GM18861 (cell line): ENCODE results near the gene FAM185A.
"Not testable (repeated sequence)": the region's sequence is repeated elsewhere in the genome, so short reads cannot be mapped to it uniquely, and the experiment has no call there.

Experiments used
- ATAC-seq: cut with Tn5 transposase; IDR thresholded peaks from one replicate; pipeline ENCODE4 v1.9.1; 2021; ENCODE audit not compliant: unreplicated experiment

The FAM185A gene

DNA sequence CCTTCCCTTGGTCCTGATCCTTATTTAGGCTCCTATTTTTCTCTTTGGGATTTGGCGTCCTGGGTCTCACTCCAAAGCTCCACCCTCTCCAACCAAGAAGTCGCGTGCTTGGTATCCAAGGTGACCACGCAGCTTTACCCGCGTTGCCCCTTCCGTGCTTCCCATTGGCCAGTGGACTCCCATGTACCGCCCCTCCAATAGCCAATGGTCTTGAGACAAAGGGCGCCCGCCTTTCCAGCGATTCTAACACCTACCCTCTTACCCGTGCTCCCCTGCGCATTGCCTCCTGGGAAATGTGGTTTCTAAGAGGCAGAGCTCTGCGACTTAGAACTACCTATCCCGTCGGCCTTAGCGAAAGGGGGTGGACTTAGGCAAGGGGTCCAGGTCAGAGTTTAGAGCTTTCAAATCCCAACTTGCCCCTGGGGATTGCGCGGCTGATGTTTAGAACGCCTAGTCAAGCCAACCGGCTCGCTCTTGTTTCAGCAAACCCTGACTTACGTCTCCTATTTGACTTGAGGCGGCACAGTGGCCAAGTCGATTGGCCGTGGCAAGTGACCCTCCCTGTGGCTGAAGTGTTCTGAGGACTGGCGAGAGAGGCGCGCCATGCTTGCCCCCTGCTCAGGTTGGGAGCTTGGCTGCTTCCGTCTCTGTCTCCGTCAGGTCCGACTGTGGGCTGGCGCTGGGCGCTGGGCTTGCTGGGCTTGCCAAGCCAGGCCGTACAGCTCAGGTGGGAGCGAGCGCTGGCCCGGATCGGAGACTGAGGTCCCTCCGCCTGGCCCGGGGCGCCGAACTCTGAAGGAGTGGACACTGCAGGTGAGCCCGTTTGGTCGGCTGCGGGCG is at the start of gene FAM185A:
Gene FAM185A (plus strand): TSS at position 395 of the 840 bp plus-strand sequence. CDS start 209 bp downstream, at position 604.
- ATAC-seq: peak; percentile 96

DNA sequence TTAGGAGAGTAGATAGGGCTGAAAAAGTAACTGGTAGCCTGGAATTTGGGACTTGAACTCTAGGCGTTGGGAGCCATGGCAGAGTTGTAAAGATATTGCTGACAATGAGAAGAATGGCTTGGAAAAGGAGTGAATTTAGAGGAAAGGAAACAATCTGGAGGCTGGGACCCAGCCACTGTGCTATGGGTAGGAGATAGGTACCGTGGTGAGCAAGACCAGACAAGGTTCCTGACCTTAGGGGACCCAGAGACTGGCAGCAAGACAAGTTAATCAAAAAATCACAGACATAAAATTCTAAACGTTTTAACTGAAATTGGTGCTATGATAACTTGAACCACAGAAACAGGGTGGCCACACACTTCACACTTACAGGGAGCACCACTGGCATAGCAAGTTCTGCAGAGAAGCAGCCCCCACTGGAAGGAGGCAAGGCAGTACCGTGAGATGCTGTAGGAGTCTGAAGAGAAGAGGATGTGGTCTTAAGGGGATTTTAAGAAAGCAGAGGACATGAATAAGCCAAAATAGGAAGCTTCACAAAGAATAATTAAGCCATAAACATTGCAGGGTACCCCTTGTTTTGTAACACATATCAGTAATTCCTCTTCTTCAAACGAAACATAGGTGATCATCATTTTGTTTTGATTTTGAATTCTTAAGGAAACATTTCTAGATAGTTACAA is 35.6 kb upstream of the FAM185A start:
- peak; percentile 57 for ATAC-seq

DNA sequence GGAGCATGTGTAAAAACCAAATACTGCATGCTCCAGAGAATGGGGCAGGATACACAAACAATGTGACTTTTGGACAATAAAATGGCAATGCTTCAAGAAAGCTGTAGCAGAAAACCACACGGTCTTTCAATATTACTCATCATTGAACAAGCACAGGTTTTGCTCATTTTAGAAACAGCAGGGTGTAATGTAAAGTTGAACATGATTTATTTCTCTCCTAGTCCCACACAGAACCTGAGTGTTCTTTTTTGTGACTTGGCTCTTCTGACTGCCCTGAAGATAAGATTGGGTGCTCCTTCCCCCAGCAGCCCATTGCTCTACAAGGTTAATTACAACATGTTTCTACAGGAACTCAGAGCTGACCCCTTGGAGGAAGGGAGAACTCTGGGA is 35.1 kb upstream of the FAM185A start:
- peak; percentile 84 for ATAC-seq

DNA sequence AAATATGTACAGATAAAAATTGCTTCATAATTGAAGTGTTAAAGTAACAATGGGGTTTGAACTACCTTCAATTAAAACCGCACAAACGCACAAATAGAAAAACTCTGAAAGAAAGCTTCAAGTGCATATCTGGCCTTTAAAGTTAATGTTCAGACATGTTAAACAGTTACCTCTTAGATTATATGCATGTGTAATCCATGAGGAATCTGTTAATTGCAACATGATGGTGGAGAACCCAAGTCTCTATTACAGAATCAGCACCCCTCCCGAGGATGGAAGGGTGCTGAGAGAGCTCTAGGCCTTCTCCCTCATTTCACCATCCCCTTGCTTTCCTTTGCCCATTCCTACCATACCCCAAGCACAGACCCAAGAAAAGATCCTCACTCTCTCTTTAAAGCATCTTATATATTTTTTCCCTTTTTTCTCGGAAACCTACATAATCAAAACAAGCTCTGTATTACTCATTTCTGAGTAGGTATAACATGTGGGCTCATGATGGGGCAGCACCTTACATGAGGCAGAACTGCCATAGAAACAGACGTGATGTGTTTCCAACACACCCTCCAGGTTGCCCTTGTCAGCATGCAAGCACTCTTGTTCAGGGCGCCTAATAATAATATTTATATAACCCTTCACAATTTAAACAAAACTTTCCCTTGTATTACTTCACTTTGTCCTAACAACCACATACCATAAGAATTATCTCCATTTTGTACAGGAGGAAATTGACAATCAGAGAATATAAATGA is 33.9 kb upstream of the FAM185A start:
- ATAC-seq: not testable (repeated sequence)

DNA sequence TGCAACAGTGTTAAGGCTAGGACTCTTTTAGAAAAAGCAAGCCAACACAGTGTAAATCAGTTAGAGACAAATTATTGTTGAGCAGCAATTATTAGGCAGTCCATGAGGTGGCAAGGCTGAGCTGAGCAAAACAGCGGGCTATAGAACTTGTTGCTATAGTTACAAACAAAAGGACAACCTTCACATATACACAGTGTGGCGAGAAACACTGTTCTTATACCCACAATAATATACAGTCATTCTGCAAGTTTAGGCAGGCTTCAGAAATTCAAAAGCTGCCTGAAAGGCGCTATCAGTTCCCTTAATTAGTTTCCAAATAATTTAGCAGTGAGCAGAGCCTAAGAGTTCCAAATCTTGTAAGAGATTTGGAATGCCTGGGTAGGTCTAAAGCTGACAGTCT is 33.1 kb upstream of the FAM185A start:
- ATAC-seq: peak; percentile 45

DNA sequence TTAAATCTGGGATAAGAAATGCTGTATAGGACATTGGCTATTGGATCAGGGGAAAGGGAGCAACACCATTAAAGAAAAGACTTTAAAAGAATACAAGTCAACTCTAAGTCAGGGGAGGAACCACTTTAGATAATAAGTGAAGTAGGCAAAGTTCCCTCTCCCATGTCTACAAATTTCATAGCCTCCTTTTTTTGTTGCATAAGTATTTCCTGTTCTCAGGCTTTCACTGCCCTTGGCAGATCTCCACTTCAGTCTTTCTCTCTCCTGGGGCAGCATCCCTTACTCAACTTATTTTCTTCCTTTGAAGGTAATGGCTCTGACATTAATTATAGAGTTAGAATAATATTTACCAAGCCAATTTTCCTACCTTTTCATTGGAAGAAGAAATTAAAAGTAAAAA is 30.3 kb upstream of the FAM185A start:
- not testable (repeated sequence) for ATAC-seq

DNA sequence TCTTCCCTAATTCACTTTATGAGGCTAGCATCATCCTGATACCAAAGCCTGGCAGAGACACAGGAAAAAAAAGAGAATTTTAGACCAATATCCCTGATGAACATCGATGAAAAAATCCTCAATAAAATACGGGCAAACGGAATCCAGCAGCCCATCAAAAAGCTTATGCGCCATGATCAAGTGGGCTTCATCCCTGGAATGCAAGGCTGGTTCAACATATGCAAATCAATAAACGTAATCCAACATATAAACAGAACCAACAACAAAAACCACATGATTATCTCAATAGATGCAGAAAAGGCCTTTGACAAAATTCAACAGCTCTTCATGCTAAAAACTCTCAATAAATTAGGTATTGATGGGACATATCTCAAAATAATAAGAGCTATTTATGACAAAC is 22.6 kb upstream of the FAM185A start:
- ATAC-seq: not testable (repeated sequence)

DNA sequence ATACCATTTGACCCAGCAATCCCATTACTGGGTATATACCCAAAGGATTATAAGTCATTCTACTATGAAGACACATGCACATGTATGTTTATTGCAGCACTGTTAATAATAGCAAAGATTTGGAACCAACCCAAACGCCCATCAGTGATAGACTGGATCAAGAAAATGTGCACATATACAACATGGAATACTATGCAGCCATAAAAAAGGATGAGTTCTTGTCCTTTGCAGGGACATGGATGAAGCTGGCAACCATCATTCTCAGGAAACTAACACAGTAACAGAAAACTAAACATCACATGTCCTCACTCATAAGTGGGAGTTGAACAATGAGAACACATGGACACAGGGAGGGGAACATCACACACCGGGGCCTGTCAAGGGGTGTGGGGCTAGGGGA is 19.1 kb upstream of the FAM185A start:
- not testable (repeated sequence) for ATAC-seq

DNA sequence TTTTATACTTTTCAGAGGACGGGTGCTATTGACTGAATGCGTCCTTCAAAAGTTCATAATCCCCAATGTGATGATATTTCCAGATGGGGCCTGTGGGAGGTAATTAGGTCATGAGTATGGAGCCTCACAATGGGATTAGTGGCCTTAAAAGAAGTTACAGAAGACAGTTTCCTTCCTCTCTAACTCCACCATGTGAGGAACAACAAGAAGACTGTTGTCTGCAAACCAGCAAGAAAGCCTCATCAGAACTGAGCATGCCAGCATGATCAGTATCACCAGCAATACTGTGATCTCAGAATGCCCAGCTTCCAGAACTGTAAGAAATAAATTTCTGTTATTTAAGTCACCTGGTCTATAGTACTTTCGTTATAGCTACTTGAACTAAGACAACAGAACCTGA is 18.4 kb upstream of the FAM185A start:
- not testable (repeated sequence) for ATAC-seq

DNA sequence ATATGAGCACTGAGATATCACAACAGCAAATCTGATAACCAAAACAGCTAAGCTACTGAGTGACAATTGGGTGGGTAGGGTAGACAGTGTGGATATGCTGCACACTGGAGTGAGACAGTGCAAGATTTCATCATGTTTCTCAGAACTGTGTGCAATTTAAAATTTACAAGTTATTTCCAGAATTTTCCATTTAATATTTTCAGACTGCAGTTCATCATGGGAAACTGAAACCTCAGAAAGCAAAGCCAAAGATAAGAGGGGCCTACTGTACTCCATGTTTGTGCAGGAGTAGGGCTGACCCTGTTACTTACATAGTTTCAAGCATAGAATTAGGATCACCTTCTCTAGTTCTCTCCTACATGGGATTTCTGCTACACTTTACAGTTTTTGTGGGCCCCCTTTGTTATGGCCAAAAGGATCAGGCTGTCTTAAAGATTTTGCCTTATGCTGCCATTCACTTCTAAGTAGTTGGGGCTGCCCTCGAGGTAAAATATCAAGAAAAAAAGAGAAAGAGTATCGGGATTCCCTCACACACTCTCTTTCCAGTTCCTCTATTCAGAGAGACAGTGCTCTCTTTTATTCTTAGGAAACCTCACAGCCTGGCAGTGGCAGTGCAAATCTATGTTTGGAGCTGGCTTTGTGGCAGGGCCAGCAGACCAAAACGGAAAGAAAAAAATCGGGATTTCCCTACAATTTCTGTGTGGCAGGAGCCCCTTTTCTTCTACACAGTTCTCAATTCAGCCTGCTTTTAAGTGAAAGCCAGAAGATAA is 6.6 kb upstream of the FAM185A start:
- ATAC-seq: peak; percentile 38

DNA sequence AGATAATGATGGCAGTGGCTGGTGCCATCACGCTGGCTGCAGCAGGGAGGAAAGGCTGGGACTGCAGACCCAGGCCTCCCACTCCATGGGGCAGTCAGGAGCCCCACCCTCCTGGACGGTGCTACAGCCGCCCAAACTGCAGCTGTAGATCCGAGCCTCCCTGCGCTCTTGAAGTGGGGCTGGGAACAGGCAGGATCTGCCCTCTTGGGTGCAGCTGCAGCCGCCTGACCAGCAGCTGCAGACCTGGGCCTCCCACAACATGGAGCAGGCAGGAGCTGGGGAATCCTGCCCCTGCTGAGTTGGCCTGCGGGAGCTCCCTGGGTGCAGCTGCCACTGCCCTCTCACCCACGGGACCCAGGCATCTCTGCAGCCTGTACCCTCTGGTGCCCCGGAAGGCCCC is 4.9 kb upstream of the FAM185A start:
- ATAC-seq: not testable (repeated sequence)

DNA sequence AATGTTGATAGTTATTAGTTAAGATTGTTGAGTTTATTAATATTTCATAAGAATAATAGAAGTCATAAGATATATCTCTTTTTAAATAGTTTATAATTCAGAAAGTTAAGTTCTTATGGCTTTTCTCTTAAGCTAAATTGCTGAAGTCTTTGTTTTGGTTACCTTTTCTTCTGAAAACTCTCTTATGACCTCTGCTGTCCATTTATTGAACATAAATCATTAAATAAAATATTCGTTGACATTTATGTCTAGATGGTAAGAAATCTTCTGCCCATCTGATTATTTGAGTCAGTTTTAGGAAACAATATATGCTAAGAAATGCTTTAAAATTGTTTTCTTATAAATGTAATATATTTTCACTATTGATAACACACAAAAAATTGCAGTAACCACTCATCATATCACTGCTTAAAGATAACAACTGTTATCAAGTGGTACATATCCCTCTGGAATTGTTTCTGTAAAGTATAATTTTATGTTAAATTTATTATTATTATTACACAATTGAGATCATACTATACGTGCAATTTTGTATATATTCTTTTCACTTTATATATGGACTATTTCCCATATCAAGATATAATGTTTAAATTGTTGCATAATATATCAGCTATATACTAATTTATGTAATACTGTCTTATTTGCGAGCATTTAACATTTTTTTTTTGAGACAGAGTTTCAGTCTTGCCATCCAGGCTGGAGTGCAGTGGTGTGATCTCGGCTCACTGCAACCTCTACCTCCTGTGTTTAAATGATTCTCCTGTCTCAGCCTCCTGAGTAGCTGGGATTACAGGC is 3.1 kb upstream of the FAM185A start:
- ATAC-seq: not testable (repeated sequence)

DNA sequence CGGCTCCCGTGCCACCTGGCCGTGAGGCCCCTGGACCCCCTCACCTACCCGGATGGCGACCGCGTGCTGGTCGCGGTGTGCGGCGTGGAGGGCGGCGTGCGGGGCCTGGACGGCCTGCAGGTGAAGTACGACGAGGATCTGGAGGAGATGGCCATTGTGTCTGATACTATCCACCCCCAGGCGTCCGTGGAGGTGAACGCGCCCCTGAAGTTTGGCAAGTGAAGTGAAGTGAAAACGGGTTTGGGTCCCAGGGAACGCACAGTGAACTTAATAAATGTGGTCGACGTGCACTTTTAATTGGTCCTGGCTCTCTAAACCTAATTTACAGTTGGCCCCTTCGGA is 617 bp downstream of the FAM185A start:
- ATAC-seq: not testable (repeated sequence)

DNA sequence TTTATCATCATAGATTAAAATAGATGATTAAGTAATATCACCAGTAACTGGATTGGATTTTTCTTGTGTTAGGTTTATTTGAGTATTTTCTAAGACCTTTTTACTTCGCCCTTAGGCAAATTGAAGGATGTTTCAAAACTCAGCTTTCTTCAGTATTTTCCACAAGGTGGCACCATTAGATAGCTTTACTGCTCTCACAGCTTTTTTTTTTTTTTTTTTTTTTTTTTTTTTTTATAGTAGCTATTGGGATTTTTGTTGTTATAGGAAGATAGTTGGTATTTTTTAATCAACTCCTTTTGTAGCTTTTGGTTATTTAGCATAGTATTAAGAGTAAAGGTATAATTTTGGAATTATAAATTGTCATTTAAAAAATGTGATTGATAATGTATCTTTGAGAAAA is 9.4 kb downstream of the FAM185A start:
- ATAC-seq: not testable (repeated sequence)

DNA sequence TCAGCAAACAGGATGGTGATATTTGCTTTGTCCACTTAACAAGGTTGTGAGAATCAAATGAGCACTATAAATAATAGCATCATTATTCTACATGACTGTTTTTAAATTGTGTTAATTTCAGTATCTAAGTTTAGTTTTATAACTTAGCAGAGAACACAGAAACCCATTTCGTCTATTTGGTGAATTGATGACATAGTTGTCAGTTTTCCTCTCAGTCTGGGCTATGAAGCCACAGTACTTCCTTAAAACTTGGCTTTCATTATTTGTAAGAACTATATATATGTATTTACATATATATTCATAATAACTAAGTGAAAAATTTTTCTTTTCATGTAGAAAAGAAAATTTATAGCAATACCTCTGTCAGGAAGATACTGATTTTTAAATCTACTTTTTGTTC is 11.1 kb downstream of the FAM185A start:
- ATAC-seq: peak; percentile 38

DNA sequence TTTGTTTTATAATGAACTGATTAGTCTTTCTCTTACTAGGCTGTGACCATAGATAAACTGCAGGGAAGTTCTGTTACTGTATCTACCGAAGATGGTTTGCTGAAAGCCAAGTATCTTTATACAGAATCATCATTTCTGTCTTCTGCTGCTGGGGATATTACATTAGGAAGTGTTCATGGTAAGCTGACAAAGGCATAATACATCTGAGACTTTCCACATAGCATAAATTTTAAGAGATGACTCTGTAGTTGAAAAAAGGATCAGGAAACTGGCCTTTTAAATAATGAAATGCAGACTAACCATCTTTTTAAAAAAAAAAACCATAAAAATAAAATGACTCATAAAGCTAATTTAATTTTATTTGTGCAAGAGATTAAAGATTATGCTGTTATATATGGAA is 12.4 kb downstream of the FAM185A start:
- ATAC-seq: not testable (repeated sequence)

DNA sequence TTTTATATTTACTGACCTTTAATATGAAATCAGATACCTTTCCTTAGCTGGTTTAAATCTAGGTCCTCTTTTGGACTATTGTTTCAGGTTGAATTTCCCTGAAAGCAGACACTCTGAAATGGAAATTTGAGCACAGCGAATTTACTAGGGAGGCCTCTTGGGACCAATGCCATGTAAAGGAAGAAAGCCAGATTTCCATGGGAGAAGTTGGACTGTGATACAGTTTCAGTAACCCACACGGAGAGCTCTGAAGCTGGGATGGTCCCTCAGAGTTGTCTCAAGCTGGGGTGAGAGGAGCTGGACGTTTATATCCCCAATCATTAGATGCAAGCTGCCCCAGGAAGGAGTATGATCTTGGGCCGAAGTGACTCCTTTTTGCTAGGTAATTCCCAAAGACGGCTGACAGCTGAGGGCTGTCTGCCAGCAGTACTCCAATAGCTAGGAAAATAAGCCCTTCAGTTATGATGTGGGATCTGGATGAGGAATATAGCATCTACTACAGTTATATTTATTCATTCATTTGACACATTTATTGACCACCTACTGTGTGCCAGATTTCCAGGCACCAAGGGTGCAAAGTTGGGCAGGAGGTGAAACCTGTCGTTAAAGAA is 14.6 kb downstream of the FAM185A start:
- not testable (repeated sequence) for ATAC-seq

DNA sequence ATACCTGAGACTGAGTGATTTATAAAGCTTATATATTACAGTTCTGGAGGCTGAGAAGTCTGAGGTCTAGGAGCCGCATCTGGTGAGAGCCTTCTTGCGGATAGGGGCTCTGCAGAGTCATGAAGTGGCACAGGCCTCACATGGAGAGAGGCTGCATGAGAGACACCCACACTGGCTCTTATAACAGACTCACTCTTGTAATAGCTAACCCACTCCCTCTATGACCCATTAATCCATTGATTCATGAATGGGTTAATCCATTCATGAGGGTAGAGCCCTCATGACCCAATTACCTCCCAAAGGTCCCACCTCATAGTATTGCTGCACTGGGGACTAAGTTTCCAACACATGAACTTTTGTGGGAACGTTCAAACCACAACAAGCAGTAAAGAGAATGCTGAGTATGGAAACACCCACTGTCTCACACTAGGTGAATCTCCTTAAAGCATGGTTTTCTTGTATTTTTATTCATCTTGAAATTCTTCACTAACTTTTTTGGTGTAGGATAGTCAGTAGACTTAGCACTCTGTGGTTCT is 20.9 kb downstream of the FAM185A start:
- ATAC-seq: not testable (repeated sequence)

DNA sequence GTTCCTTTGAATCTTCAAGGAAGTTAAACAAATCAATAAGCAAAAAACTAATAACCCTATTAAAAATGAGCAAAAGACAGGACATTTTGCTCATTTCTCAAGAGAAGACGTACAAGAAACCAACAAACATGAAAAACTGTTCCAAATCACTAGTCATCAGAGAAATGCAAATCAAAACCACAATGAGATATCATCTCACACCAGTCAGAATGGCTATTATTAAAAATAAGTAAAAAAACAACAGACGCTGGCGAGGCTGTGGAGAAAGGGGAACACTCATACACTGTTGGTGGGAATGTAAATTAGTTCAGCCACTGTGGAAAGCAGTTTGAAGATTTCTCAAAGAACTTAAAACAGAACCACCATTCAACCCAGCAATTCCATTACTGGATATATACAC is 21.7 kb downstream of the FAM185A start:
- ATAC-seq: peak; percentile 58
